GM19395 (cell line): ENCODE results near the gene DEXI.

Source experiments
- ATAC-seq: cut with Tn5 transposase; IDR thresholded peaks from one replicate; pipeline ENCODE4 v1.9.1; 2021; ENCODE audit warnings: mild to moderate bottlenecking, moderate library complexity; ENCODE audit not compliant: unreplicated experiment

DEXI gene

GRCh38 chr16:10896723-10897122 lies 45.5 kb downstream of the DEXI start:
- no peak for ATAC-seq

DNA sequence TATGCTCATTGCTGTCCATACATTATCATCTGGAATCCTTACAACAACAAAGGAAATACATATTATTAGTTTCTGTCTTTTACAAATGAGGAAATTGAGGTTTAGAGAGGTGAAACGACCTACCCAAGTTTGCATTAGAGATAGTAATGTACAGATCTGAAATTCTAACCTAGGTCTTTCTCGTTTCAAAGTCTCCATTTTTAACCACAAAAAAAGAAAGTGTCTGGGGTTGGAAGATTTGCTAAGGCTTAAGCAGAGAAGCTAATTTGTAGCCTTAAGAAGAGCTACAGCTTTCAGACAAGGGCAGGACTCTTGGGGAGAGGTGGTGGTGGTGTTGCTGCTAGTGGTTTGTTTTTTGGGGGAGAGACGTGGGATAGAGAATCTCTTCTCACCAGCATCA lies 46.1 kb downstream of the DEXI start:
- no peak for ATAC-seq

DNA sequence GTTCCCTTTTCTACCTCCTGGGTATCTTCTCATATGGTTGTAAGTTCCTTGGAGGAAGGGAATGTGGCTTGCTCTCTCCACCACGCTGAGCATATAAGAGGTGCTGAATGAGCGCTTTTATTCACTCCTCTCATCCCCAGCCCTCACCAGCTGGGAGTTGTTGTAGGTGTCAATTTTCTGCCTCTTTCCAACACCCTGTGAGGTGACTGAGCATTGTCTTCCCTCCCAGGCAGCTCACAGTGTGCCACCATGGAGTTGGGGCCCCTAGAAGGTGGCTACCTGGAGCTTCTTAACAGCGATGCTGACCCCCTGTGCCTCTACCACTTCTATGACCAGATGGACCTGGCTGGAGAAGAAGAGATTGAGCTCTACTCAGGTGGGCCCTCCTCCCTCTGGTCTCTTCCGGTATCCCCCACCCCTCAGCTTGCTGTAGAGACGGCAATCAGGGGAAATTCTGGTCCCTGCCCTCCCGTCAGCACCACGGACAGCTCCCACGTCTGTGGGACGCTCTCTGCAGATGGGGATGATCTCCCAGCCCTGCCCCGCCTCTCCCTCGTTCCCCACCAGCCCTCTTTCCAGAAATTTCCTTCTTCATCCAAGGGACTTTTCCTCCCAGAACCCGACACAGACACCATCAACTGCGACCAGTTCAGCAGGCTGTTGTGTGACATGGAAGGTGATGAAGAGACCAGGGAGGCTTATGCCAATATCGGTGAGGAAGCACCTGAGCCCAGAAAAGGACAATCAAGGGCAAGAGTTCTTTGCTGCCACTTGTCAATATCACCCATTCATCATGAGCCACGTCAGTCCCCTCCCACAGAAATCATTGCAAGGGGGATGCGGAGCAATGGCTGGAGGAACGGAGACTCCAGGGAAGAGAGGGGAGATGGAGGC lies 47.0 kb downstream of the DEXI start:
- ATAC-seq = no peak

- no peak for ATAC-seq
Measured at GRCh38 chr16:10892782-10893318, 49.4 kb downstream of the DEXI start.

- ATAC-seq = no peak
Measured at GRCh38 chr16:10889855-10890254, 52.4 kb downstream of the DEXI start.

DNA sequence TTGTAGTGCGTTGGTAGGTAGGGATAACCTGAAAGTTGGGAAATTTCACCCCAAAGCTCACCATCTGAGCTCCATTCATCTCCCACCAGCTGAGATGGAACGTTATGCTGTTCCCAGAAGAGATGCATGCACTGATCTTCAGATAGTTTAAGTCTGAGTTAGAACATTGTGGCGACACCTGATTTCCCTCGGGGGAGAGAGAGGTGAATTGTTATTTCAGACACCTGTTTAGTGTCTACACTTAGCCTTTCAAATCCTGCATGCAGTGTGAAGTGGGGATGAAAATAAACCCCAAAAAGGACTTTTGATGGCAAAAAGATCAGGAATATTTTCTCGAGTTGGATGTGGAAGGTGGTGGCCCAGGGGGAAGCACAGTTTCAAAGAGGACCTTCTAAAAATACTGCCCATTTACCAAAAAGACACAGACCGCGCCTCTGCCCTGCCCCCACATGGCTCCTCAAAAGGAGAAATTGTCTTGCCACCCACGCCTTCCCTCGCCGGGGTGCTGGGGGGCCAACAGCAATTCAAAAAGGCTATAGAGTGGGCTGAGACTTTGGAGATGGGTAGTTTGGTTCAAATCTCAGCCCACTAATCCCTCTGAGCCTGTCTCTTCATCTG lies 53.8 kb downstream of the DEXI start:
- ATAC-seq = no peak

DNA sequence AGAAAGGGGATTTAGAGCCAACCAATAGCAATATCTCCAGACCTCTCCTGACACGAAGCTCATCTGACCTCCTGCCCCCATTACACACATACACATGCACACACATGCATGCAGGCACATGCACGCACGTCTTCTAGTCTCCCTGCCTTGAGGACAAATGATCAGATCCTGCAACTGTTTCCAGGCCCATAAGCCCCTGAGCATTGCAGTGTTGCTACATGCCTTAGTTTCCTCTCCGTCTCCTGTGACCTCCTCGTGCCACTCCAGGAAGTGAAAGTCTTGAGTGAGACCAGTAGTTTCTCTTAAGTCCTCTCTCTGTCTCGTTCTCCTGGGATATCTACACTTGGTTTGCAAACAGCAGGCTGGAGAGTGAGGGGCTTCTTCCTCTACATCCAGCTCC lies 57.0 kb downstream of the DEXI start:
- ATAC-seq = no peak

- ATAC-seq = no peak
Measured at GRCh38 chr16:10883004-10883403, 59.3 kb downstream of the DEXI start.

DNA sequence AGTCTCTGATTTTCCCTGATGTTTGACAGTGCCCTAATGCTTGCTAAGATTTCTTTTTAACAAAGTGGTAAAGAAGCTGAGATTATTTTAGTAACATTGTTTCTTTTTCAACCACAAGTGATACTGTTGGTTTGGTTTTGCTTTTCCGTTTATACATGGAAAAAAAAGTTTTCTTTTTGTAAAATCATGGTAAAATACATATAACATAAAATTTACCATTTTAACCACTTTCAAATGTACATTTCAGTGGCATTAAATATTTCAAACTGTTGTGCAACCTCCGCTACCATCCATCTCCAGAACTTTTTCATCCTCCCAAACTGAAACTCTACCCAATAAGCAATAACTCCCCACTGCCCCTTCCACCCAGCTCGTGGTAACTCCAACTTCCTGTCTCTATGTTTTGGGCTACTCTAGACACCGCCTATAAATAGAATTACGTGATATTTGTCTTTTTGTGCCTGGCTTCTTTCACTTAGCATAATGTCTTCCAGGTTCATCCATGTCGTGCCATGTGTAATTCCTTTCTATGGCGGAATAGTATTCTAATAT lies 60.7 kb downstream of the DEXI start:
- ATAC-seq = no peak

GRCh38 chr16:10880594-10881452 lies 61.4 kb downstream of the DEXI start:
- ATAC-seq = no peak

- ATAC-seq = no peak
Measured at GRCh38 chr16:10879681-10880589, 62.3 kb downstream of the DEXI start.
